Stimulated activated CD8-positive, alpha-beta memory T cell treated with anti-CD3 and anti-CD28 coated beads, Interleukin-12 subunit alpha, Interleukin-12 subunit beta, amount 100 ng/mL, for 4 hours (primary cell): ENCODE measurements around the gene CFAP97D2.
"Not testable (repeated sequence)": the region's sequence is repeated elsewhere in the genome, so short reads cannot be mapped to it uniquely, and the experiment has no call there.

Source experiments
- DNase-seq: peaks from one replicate; pipeline ENCODE4 v3.0.0-alpha.2; 2020; ENCODE audit warnings: low read depth

Gene CFAP97D2

DNA sequence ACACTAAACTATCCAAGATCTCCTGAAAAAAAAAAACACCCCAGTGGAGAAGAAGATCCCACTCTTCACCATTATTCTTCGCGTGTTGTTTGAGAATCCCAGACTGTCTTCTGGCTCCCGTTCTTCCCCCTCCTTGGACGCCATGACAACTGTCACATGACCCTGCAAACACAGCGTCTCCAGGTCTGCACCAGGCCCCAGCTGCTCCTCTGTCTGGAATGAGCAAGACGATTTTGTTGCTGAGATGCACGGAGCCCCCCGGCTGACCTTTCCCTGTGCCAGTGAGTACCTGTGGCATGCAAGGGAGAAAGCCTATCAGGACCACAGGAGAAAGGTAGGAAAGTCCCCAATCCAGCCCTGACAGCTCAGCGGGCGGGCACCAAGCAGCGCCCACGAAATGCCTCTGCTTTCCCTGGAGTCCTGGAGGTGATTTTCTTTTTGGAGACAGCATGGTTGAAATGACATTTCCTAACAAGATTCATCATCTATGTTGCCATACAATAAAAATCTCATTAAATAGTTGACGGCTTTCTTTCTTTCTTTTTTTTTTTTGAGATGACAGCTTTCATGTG, at the start of gene CFAP97D2:
Gene CFAP97D2, plus strand, starts transcription at position 171 of the 572 bp plus-strand sequence. Its CDS starts 74 bp downstream, at position 245.
- no peak for DNase-seq

DNA sequence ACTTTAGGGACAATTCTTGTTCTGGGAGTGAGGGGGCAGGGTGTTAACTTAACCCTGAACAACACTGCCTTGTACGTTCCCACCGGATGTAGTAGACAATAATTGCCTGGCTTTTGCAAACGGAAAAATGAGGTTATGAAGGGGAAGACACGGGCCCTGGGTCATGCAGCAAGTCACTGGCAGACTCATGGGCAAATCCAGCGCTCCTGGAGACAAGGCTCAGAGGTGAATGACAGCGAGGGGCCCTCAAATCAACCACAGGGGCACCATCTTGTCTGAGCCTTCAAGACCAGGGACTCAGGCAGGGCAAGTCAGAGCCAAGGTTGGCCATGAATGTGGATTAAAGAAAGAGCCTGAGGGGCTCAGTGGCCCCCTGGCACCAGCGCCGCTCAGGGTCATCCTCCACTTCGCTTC, 49.4 kb upstream of the CFAP97D2 start:
- DNase-seq, result no peak

DNA sequence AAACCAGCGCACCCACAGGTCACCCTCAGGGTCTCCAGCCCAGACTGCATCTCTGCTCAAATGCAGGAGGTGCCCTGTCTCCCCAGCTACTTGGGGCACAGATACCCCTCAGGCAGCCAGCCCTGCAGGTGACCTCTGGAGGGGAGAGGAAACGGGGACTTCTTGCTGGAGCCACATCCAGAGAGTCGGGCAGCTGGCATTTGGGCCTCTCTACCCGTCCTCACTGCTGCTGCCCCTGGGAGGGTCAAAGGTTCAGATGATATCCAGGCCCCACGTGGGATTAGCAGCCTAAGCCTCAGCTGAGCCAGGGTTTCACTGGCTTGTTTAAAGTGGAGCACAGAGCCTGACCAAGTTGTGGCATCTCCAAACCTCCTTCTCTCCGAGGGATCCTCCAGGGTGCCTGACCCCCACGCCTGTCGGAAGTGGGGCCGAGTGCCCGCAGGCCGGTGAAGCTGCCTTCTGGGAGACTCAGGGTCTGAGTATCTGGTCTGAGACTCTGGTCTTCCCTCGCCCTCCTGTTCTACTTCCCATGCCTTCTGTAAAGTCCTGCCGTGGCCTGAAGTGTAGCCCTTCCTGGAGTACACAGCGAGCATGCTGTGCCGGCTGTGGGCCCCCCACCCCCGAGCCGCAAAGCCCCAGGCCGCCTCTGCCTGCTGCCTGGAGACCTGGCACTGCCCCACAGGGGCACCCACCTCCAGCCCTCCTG, 48.8 kb upstream of the CFAP97D2 start:
- no peak for DNase-seq

DNA sequence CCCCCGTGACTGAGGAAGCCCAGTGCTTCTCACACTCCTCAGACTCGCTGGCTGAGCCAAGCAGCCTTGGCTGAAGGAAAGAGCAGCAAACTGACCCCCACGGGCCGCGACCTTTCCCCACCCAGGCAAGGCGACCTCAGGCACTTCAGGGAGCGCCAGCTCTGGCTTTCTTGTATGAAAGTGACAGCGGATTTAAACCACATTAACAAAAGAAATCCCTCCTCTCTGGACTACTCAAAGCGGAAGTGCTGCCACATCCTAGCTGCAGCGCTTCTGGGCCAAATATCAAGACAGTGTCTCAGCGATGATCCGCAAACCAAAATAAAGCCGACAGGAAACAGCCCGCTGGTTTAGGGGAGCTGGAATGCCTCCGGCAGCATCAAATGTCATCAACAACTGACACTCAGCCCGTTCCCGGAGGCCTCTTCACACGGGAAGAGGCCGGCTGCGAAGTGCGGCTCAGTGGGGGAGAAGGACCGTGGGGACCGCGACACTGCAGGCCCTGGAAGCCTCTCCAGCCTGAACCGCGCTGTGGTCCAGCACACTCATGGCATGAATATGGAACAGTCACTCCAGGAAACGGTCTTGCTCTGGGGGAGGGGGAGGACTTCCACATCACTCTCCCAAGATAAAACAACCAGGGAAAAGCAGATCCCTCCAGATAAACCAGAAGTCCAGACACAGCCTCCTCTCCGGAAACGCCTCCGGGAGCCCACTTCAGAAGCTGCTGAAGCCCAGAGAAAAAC, 48.0 kb upstream of the CFAP97D2 start:
- DNase-seq, result no peak

DNA sequence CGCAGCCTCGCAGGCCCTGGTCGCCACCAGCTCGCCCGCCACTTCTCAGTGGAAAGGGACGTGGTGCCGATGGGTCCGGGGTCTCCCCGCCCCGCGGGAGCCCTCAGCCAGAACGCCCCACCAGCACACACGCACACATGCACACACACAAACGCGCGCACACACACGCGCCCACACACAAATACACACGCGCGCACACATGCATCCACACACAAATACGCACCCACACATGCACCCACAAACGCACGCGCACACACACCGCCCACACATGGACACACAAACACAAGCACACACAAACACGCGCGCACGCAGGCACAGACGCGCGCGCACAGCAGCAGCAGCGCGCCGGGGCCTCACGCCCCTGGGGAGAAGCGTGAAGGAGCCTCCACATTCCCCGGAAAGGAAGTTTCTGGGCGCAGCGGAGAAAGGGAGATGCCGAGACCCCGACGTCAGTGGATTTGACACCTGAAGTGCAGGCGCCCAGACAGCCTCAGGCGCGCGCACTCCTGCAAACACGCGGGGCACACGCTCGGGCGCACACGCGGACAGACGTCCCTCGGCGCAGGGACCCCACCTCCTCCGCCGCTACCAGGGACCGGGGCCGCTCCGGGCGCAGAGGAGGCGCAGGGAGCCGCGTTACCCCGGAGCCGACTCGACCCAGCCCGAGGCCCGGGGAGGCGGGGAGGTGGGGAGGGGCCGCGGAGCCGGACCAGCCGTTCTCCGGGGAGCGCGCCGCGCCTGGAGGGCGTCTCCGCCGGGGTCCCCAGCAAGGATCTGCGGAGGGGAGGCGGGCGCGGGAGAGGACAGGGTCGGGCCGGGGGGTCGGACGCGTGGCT, 47.3 kb upstream of the CFAP97D2 start:
- no peak for DNase-seq

DNA sequence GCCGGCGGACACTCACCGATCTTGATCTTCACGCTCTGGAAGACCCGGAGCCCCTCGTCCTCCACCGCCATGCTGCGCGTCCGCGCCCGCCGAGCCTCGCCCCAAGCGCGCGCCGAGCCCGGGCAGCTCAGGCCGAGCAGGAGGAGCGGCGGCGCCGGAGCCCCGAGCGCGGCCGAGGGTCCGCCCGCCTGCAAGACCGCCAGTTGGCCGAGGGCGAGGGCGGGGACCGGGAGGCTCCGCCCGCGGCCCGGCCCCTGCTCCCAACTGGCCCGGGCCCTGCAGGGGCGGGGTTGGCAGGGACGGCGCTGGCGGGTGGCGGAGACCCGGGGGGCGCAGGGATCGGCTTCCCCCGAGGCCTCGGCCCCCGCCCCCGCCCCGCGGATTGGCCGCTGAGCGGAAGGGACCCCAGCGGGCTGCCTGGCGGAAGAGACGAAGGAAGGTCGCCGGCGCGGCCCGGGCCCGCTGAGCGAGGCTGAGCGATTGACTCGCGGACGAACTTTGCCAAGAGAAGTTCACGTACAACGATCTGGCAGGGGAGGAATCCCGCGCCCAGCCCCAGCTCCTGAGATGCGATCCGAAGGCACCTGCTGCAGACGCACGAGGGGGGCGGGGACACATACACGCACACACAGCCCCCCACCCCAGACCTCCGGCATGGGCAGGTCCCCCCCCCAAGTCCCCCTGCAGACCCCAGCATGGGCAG, 46.5 kb upstream of the CFAP97D2 start, which contains the start of gene RASA3:
Gene RASA3, minus strand, starts transcription at position 205 of the 703 bp plus-strand sequence. Its CDS starts 134 bp downstream, at position 71.
- DNase-seq, result no peak

DNA sequence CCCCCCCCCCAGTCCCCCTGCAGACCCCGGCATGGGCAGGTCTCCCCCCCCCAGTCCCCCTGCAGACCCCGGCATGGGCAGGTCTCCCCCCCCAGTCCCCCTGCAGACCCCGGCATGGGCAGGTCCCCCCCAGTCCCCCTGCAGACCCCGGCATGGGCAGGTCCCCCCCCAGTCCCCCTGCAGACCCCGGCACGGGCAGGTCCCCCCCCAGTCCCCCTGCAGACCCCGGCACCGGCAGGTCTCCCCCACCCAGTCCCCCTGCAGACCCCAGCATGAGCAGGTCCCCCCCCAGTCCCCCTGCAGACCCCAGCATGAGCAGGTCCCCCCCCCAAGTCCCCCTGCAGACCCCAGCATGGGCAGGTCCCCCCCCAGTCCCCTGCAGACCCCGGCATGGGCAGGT, 45.9 kb upstream of the CFAP97D2 start:
- not testable (repeated sequence) for DNase-seq

DNA sequence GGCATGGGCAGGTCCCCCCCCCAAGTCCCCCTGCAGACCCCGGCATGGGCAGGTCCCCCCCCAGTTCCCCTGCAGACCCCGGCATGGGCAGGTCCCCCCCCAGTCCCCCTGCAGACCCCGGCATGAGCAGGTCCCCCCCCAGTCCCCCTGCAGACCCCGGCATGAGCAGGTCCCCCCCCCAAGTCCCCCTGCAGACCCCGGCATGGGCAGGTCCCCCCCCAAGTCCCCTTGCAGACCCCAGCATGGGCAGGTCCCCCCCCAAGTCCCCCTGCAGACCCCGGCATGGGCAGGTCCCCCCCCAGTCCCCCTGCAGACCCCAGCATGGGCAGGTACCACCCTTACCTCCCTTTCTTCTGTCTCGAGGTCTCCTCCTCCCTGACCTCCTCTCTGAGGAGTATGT, 45.5 kb upstream of the CFAP97D2 start:
- DNase-seq, result not testable (repeated sequence)

DNA sequence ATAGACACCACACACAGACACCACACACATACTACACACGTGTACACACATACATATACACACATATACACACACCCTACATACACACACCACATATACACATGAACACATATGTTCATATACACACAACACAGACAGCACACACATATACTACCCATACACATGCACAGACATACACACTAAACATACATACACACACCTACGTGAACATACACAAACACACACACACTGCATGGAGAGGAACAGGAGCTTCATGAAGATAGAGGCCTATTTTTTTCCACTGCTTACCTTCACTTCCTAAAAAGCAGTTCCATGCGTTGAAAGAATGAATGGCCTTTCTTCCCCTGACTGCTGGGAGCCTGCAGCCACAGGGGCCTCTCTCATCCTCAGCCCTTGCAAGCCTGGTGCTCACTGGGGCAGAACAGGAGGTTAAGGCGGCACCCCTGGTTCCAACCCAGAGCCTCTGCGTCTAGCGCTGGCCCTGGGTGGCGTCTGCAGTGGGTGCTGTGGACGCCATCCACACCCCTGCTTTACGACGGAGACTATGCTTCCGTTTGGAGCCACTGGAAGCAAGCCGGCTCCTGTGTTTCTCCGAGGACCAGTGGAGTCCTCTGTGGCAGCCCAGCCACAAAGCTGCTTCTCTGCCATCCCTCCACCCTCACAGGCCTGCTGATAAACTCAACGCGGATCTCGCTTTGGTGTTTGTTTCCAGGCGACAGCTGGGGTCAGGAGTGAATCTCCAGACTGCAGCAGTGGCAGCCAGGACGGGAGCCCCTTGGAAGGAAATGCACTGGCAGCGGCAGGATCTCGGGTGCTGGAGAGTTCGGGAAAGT, 44.7 kb upstream of the CFAP97D2 start:
- no peak for DNase-seq

DNA sequence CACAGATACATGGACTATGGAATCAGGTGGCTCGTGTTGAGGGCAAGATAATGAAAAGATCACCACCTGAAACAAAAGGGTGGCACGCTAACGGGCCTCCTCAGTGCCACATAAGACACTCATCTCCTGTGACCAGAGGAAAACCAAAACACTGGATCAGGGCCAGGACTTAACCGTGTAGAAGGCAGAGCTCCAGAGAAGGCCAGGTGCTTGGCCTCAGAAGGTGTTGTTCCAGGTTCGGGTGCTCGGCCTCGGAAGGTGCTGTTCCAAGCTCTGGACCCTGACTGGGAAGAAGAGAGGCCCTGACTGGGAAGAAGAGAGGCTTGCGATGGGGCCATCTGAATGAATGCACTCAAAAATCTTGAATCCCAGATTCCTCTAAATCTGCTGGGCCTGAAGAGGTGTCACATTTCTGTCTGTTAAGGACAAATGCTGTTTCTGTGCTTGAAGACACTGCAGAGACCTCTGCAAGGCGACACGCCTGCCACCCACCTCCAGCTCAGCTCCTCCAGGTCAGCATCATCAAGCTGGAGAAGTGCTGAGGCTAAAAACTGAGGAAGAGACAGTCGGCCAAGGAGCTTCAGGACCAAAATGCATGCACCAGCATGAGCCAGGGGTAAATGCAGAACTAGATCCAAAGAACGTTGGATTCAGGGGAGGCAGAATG, 44.0 kb upstream of the CFAP97D2 start:
- no peak for DNase-seq

DNA sequence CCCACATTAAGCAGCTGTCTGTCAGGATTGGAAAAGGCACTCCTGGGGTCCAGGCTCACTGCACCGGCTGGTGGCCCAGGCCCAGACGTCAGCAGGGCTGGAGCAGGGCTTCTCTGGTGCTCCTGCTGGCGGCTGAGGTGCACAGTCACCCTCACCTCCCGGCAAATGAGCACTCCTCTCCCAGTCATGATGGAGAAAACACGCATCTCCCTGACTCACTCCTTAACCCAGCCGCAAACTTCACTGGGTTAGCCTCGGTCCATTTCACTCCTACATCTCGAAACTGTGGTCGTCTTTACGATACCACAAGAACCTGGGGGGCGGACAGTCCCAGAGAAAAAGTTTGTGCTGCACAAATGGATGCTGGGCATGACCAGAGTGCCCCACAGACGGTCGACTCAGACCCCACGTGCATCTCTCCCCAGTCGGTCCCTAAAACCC, 43.3 kb upstream of the CFAP97D2 start:
- DNase-seq, result no peak

DNA sequence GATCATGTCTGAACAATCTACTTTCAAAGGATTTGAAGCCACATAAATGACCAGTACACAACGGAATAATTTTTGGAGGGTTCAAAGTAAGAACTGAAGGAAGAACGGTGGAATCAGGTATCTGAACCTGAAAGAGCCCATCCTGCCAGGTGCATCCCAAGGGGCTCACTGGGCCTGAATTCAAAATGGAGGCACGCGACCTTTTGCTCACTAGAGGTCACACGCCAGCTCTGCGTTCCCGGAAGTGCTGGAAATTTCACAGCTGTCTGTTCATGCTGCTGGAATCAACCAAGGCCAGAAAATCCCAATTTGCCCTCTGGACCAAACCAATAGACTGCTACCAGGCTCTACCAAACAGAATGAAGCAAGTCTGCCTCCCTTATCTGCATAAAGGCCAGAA, 42.5 kb upstream of the CFAP97D2 start:
- no peak for DNase-seq

DNA sequence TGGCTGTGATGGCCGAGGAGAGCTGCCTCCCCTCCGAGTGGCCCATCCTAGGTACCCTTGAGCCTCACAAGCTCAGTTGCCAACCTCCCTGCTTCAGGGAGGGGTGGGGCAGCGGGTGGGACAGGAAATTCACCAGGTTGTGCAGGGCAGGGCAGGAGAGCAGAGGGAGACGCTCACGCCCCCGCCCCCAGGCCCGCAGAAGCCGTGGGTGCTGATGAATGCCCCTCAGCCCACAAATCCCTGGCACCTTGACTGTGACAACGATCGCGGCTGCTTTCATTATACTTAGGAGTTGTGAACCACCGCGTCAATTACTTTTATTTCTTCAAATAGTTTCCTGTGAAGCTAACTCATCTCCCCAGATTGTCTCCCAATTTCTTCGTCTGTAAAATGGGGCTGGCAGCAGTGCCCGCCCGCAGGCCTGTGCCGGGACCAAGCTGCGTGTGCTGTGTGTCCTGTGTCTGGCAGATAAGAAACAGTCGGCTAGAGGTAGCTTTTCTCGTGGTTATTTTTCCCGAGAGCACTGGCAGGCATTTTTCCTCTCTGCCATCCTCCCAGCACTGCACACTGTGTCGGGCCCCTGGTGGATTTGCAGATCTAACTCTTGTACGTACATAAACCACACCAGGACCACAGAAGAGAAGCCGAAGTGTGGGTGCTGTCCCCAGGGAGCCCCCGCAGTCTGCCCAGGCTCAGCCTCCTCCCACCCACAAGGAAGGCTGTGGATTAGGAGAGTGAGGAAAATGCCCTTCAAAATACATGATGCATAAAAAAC, 38.7 kb upstream of the CFAP97D2 start:
- no peak for DNase-seq

DNA sequence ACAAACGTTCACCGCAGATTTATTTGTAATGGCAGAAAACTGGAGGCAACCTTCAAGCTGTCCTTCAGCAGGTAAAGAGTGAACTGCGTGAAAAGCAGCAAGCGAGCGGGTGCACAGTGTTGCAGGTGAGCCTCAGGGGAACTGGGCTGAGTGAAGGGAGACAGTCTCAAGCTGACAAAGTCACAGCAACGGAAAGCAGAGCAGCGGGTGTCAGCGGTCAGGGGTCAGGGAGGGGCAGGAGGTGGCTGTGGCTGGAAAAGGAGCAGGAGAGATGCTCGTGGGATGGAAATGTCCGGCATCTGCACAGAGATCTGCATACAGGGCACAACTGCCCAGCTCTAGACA, 38.2 kb upstream of the CFAP97D2 start:
- DNase-seq, result no peak

DNA sequence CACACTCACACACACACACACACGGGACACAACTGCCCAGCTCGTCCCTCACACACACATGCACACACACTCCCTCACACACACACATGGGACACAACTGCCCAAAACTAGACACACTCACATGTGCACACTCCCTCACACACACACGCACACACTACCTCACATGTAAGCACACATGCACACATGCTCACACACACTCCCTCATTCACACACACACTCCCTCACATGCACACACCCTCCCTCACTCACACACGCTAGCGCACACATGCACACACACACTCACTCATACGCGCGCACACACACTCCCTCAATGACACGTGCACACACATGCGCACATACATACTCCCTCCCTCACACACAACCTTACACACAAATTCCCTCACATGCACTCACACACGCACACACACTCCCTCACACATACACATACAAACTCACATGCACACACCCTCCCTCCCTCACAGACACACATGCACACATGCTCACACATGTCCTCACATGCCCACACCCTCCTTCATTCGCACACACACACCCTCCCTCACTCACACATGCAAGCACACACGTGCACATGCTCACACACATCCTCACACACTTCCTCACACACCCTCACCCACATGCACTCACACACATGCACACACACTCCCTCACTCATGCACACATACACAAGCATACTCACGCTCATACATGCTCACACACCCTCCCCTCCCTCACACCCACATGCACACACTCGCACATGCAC, 37.6 kb upstream of the CFAP97D2 start:
- DNase-seq, result no peak

DNA sequence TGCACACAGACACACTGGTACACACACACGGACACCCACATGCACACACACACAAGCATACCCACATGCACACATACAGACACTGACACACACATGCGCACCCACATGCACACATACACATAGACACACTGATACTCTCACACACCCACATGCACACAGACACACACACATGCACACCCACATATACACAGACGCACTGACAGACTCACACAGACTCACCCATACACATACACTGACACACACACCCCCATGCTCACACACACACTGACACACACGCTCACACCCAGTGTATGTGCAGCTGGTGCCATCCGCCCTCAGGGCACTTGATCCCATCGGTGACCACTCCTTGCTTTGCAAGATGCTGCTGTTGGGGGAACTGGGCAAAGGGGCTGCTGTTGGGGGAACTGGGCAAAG, 36.9 kb upstream of the CFAP97D2 start:
- DNase-seq, result no peak

DNA sequence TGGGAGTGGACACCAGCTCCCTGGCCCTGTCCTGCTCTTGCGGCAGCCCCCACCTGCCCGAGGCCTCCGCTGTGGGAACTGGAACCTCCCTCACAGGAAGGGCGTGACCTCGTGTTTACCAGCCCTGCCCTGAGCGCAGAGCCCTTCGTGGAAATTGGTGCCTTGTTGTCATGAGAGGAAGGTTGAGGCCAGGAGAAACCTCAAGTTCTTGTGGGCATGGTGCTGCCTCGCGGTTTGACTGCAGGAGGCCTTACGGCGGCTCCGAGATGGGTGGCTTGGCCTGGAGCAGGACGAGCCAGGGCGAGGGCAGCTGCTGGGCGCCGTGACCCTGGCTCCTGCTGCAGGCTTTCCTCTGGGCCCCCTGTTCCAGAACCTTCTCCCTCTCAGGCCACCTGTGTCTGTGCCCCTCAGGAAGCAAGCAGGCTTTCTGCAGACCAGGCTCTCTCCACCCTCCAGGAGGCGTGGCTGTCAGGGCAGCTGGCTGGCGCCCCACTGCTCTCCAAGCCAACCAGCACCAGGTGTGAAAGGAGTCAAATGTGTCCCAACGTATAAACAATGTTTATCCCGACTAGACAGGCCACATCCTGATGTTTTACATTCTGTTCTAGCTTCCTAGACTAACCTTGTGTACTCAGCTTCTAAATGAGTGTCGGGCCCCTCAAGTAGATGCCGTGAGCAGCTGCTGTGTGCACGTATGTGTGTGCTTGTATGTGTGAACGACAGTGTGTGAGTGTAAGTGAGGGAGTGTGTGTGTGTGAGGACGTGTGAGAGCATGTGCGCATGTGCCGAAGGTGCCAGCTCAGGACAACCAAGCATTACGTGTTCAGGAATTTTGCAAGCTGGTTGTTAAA, 36.2 kb upstream of the CFAP97D2 start:
- DNase-seq, result no peak
